ENCODE measurements around the gene FHIT.
"Not testable (repeated sequence)": the region's sequence is repeated elsewhere in the genome, so short reads cannot be mapped to it uniquely, and the experiment has no call there.

Gene FHIT

GRCh38 chr3:61057464-61057863 lies 193.8 kb downstream of the FHIT start:
- no peak for DNase-seq (ENCODE audit: low spot score)

GRCh38 chr3:61055447-61055846 lies 195.8 kb downstream of the FHIT start:
- no peak for DNase-seq (ENCODE audit: low spot score)

GRCh38 chr3:61053781-61054496 lies 197.3 kb downstream of the FHIT start:
- no peak for DNase-seq (ENCODE audit: low spot score)

GRCh38 chr3:61052851-61053250 lies 198.4 kb downstream of the FHIT start:
- DNase-seq (ENCODE audit: low spot score) = no peak

GRCh38 chr3:61051666-61052065 lies 199.6 kb downstream of the FHIT start:
- DNase-seq (ENCODE audit: low spot score) = no peak

- DNase-seq (ENCODE audit: low spot score) = not testable (repeated sequence)
Measured at GRCh38 chr3:61045169-61045568, 206.1 kb downstream of the FHIT start.

GRCh38 chr3:61043156-61043555 lies 208.1 kb downstream of the FHIT start:
- DNase-seq (ENCODE audit: low spot score) = no peak

- no peak for DNase-seq (ENCODE audit: low spot score)
Measured at GRCh38 chr3:61040618-61041017, 210.6 kb downstream of the FHIT start.

- DNase-seq (ENCODE audit: low spot score) = no peak
Measured at GRCh38 chr3:61035573-61035972, 215.7 kb downstream of the FHIT start.

- no peak for DNase-seq (ENCODE audit: low spot score)
Measured at GRCh38 chr3:61032991-61033390, 218.3 kb downstream of the FHIT start.

- no peak for DNase-seq (ENCODE audit: low spot score)
Measured at GRCh38 chr3:61031503-61031902, 219.7 kb downstream of the FHIT start.

- no peak for DNase-seq (ENCODE audit: low spot score)
Measured at GRCh38 chr3:61030469-61031035, 220.7 kb downstream of the FHIT start.

GRCh38 chr3:61029194-61029593 lies 222.1 kb downstream of the FHIT start:
- no peak for DNase-seq (ENCODE audit: low spot score)

- no peak for DNase-seq (ENCODE audit: low spot score)
Measured at GRCh38 chr3:61018807-61019206, 232.4 kb downstream of the FHIT start.

GRCh38 chr3:61017028-61017427 lies 234.2 kb downstream of the FHIT start:
- not testable (repeated sequence) for DNase-seq (ENCODE audit: low spot score)

- DNase-seq (ENCODE audit: low spot score) = no peak
Measured at GRCh38 chr3:61015859-61016258, 235.4 kb downstream of the FHIT start.

- no peak for DNase-seq (ENCODE audit: low spot score)
Measured at GRCh38 chr3:61015408-61015807, 235.8 kb downstream of the FHIT start.

GRCh38 chr3:61008998-61009380 lies 242.3 kb downstream of the FHIT start:
- DNase-seq (ENCODE audit: low spot score) = peak; percentile 77

GRCh38 chr3:61008153-61008997 lies 242.9 kb downstream of the FHIT start:
- peak; percentile 7 for DNase-seq (ENCODE audit: low spot score)

GRCh38 chr3:61005591-61005990 lies 245.7 kb downstream of the FHIT start:
- DNase-seq (ENCODE audit: low spot score) = no peak

- no peak for DNase-seq (ENCODE audit: low spot score)
Measured at GRCh38 chr3:60998858-60999257, 252.4 kb downstream of the FHIT start.

- peak; percentile 5 for DNase-seq (ENCODE audit: low spot score)
Measured at GRCh38 chr3:60992395-60992794, 258.9 kb downstream of the FHIT start.

GRCh38 chr3:60990442-60990730 lies 260.9 kb downstream of the FHIT start:
- DNase-seq (ENCODE audit: low spot score) = no peak

Measured in globus pallidus (tissue), 1 donor.